CD4-positive, alpha-beta T cell (primary cell): ENCODE measurements around the gene TBX5. TPM values are rescaled to one million over a fixed set of nuclear protein-coding genes. Genes with fewer than 3 reads are reported as not detected.

Experiments used
- ATAC-seq: fragments of 200-7000 bp; cut with Tn5 transposase; one replicate; pipeline ENCODE4 v1.10.0; 2022; ENCODE audit warnings: mild to moderate bottlenecking; ENCODE audit not compliant: poor library complexity
- CTCF ChIA-PET: fragments of 350-600 bp; sonication (Branson Sonifier 250); formaldehyde crosslinking; loops from one replicate; lab custom pipeline; 2021; ENCODE audit warnings: antibody characterized with exemption, inconsistent platforms; lab: Charles Lee
- POLR2A ChIA-PET: fragments of 350-600 bp; sonication (Branson Sonifier 250); formaldehyde crosslinking; loops from one replicate; lab custom pipeline; 2021; ENCODE audit warnings: antibody characterized with exemption, inconsistent platforms; lab: Charles Lee
- DNase-seq, 14 experiments: peaks; one replicate each; pipeline ENCODE4 v3.0.0-alpha.2; 2013 to 2020; ENCODE audit warnings: mixed read lengths in 2 of 14
- H3K27ac ChIP-seq, 2 donors: one replicate each; pipeline versions ENCODE4 v1.5.1 to v1.7.0; 2013; ENCODE audit warnings: low read length in 2 of 2, low read depth in 1 of 2, mild to moderate bottlenecking in 1 of 2
- H3K27me3 ChIP-seq, 2 experiments: 1 replicate in 1 of 2; 2 replicates in 1 of 2; pipeline versions ENCODE4 v1.6.1 to v1.7.0; 2013; ENCODE audit warnings: low read length in 2 of 2, control low read depth in 1 of 2, mild to moderate bottlenecking in 1 of 2, moderate library complexity in 1 of 2; ENCODE audit not compliant: insufficient read depth in 2 of 2, control insufficient read depth in 1 of 2
- H3K36me3 ChIP-seq: one replicate; pipeline ENCODE4 v1.6.1; 2013; ENCODE audit warnings: low read length, control low read depth; ENCODE audit not compliant: insufficient read depth
- H3K4me1 ChIP-seq: one replicate; pipeline ENCODE4 v1.6.1; 2013; ENCODE audit warnings: low read length, control low read depth; ENCODE audit not compliant: insufficient read depth
- H3K4me3 ChIP-seq: one replicate; pipeline ENCODE4 v1.5.1; 2013; ENCODE audit warnings: mild to moderate bottlenecking, low read length, moderate library complexity
- H3K9me3 ChIP-seq, 2 experiments: 1 replicate in 1 of 2; 2 replicates in 1 of 2; pipeline versions ENCODE4 v1.6.1 to v1.7.0; 2013; ENCODE audit warnings: low read length in 2 of 2, mild to moderate bottlenecking in 2 of 2, control low read depth in 1 of 2, moderate library complexity in 1 of 2; ENCODE audit not compliant: control insufficient read depth in 1 of 2, insufficient read depth in 1 of 2
- H3K27ac Mint-ChIP-seq: one replicate; pipeline ENCODE4 v1.8.0; 2020; ENCODE audit warnings: mixed read lengths
- H3K27me3 Mint-ChIP-seq: one replicate; pipeline ENCODE4 v1.8.0; 2021; ENCODE audit warnings: mixed read lengths
- H3K36me3 Mint-ChIP-seq: one replicate; pipeline ENCODE4 v1.8.0; 2021; ENCODE audit warnings: low read depth, mixed read lengths
- H3K4me1 Mint-ChIP-seq: one replicate; pipeline ENCODE4 v1.8.0; 2021; ENCODE audit warnings: low read depth, mixed read lengths
- H3K4me3 Mint-ChIP-seq: one replicate; pipeline ENCODE4 v1.8.0; 2020; ENCODE audit warnings: mild to moderate bottlenecking, mixed read lengths
- H3K9me3 Mint-ChIP-seq: one replicate; pipeline ENCODE4 v1.8.0; 2020; ENCODE audit warnings: mixed read lengths
- intact Hi-C, 2 experiments: fragments of 100-400 bp; cut with DNase I in 1 of 2; cut with micrococcal nuclease in 1 of 2; formaldehyde crosslinking; loops; one replicate each; pipeline versions ENCODE4 v1.15.1 to v1.9.0; 2023 to 2025; cut with DNase I, micrococcal nuclease
- total RNA-seq, 174 experiments: library from RNA in 2 of 174; stranded (reverse) in 2 of 174; gene quantifications; one replicate each; pipeline ENCODE4 v1.2.3 and lab custom pipeline; 2021 to 2026
- TF ChIP-seq, protein P1 (sequence below): fragments of 200-600 bp; IDR thresholded peaks from one replicate; pipeline ENCODE4 v1.8.0; 2022; ENCODE audit warnings: antibody characterized with exemption, mild to moderate bottlenecking

The TBX5 gene
- total RNA-seq, 2 experiments from 2014 or later = not detected

DNA sequence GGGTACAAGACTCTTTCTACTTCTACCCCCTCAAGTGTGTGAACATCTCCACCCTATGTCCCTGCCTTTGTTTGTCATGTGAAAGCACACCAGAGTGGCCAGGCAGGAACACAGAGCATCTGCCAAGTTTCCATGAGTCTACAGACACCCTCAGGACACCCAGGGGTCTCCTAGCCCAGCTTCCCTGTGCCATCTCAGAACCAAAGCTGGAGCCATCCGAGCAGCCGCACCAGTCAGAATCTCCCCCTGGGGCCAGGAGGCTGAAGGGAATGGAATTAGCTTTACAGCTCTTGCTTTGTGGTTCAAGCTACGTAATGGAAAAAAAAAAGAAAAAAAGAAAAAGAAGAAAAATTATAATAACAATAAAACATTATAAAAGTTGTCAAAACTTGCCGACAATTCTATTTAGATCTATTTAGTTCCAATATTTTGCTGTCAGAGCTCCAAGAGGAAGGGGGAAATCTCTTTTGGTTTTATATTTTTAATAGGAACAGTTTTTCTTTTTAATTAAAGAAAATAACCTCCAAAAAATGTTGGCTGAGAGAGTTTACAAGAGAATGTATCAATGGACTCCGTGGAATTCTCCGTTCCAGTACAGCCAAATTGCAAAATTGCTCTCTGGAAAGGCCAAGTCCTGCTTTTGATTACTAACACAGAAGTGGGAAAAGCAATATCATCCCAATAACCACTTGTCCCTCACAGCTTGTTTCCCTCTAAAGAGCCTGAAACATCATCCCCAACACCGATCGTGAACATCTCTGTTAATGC, 37.1 kb downstream of the TBX5 start:
- Mint-ChIP-seq H3K4me3 (no peak overlapping the region), H3K36me3 (no peaks in the 10 kb centered on the region), H3K9me3 (peaks cover 6% of the 10 kb centered on the region), H3K4me1 (no peaks in the 10 kb centered on the region), H3K27me3 (peaks cover 5% of the 10 kb centered on the region), H3K27ac (no peak overlapping the region)
- ChIA-PET POLR2A (no interaction called here), CTCF (no interaction called here)
- TF ChIP-seq, protein P1, sequence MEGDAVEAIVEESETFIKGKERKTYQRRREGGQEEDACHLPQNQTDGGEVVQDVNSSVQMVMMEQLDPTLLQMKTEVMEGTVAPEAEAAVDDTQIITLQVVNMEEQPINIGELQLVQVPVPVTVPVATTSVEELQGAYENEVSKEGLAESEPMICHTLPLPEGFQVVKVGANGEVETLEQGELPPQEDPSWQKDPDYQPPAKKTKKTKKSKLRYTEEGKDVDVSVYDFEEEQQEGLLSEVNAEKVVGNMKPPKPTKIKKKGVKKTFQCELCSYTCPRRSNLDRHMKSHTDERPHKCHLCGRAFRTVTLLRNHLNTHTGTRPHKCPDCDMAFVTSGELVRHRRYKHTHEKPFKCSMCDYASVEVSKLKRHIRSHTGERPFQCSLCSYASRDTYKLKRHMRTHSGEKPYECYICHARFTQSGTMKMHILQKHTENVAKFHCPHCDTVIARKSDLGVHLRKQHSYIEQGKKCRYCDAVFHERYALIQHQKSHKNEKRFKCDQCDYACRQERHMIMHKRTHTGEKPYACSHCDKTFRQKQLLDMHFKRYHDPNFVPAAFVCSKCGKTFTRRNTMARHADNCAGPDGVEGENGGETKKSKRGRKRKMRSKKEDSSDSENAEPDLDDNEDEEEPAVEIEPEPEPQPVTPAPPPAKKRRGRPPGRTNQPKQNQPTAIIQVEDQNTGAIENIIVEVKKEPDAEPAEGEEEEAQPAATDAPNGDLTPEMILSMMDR = no peak
- no peak for ATAC-seq
- DNase-seq = no peak
- H3K36me3 ChIP-seq = no peaks in the 10 kb centered on the region
- intact Hi-C loops = no loop called here
- no peak overlapping the region for H3K27ac ChIP-seq
- H3K4me1 ChIP-seq = no peaks in the 10 kb centered on the region
- H3K27me3 ChIP-seq = peaks cover 0 to 3% of the 10 kb centered on the region in 2 experiments
- no peak overlapping the region for H3K4me3 ChIP-seq
- peaks cover 0 to 13% of the 10 kb centered on the region in 2 experiments for H3K9me3 ChIP-seq

DNA sequence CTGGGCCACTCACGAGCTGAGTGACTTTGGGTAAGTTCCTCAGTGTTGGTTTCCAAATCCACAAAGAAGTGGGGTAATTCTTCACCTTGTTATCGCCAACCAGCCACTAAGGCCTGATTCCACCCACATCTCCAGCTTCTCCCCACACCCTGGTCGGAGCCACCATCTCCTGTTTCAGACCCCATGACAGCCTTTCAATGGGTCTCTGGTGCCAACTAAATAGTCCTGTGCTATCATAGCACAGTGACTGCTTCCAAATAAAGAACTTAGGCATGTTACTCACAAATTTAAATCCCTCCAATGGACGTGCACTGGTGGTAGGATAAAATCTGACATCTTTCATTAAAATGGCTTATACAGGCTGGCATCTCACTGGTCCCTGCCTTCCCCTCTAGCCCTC, 44.0 kb downstream of the TBX5 start:
- no peaks in the 10 kb centered on the region for H3K36me3 ChIP-seq

DNA sequence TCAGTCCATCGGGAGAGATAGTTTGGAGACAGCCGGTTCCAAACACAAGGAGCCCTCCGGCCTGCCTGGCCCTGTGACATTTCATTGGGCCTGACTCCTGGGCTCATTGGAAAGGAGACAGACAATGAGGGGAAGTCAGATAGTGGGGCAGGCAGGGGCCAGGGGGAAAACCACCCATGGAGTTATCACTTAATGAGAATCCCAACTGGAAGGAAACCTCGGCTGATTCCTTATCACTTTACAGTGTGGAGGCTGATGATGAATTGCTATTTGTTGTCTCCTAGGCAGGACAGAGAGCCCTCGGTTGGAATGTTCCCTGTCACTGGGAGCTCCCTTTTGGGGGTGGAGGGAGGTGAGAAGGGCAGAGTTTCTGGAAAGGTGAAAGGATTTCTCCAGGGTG, 44.4 kb downstream of the TBX5 start:
- Histone ChIP-seq H3K36me3 (no peaks in the 10 kb centered on the region), H3K27ac (no peak overlapping the region), H3K9me3 (peaks cover 0 to 7% of the 10 kb centered on the region in 2 experiments), H3K4me1 (no peaks in the 10 kb centered on the region), H3K27me3 (no peaks in the 10 kb centered on the region), H3K4me3 (no peak overlapping the region)
- ChIA-PET POLR2A (no interaction called here), CTCF (no interaction called here)
- TF ChIP-seq, protein P1 = no peak
- intact Hi-C loops = no loop called here
- Mint-ChIP-seq H3K4me1 (no peaks in the 10 kb centered on the region), H3K27me3 (no peaks in the 10 kb centered on the region), H3K36me3 (no peaks in the 10 kb centered on the region), H3K27ac (no peak overlapping the region), H3K4me3 (no peak overlapping the region), H3K9me3 (peaks cover 10% of the 10 kb centered on the region)
- no peak for ATAC-seq
- no peak for DNase-seq

More for the DNA sequence above, 44.0 kb downstream of the TBX5 start:
- ATAC-seq = no peak
- Mint-ChIP-seq H3K27ac (no peak overlapping the region), H3K4me3 (no peak overlapping the region), H3K36me3 (no peaks in the 10 kb centered on the region), H3K27me3 (no peaks in the 10 kb centered on the region), H3K4me1 (no peaks in the 10 kb centered on the region), H3K9me3 (peaks cover 10% of the 10 kb centered on the region)
- TF ChIP-seq, protein P1 = no peak
- ChIA-PET CTCF (no interaction called here), POLR2A (no interaction called here)
- DNase-seq = no peak
- no peak overlapping the region for H3K27ac ChIP-seq
- peaks cover 0 to 7% of the 10 kb centered on the region in 2 experiments for H3K9me3 ChIP-seq
- no peaks in the 10 kb centered on the region for H3K4me1 ChIP-seq
- H3K27me3 ChIP-seq = no peaks in the 10 kb centered on the region
- H3K4me3 ChIP-seq = no peak overlapping the region
- intact Hi-C loops = no loop called here
